Body of pancreas (tissue), 4 donors: Measurements from ENCODE around the gene THNSL1.

ENCODE experiments used
- CTCF ChIP-seq, 7 experiments: fragments of 450-650 bp in 4 of 7; fragments of 200-600 bp in 3 of 7; sonication (generic) in 3 of 7; IDR thresholded peaks; one replicate each; pipeline ENCODE4 v1.5.1; 2016 to 2019; ENCODE audit warnings: antibody characterized with exemption in 7 of 7
- POLR2A ChIP-seq, 3 donors: fragments of 450-650 bp; IDR thresholded peaks; one replicate each; pipeline ENCODE4 v1.6.1; 2016; ENCODE audit warnings: antibody characterized with exemption in 3 of 3, mild to moderate bottlenecking in 2 of 3

GRCh38 chr10:24988831-24989640, 27.4 kb upstream of the THNSL1 start:
- TF ChIP-seq CTCF (IDR thresholded peaks at IDR 0.05), result no peak
- TF ChIP-seq POLR2A (IDR thresholded peaks at IDR 0.05), result no peak
